Breast epithelium (tissue), 3 donors: ENCODE data around the gene C6orf89.

Experiments used
- POLR2A ChIP-seq: fragments of 450-650 bp; IDR thresholded peaks from one replicate; pipeline ENCODE4 v1.6.1; 2016; ENCODE audit warnings: antibody characterized with exemption, mild to moderate bottlenecking, moderate library complexity
- POLR2AphosphoS5 ChIP-seq, 3 donors: sonication (generic); formaldehyde crosslinking; IDR thresholded peaks; one replicate each; pipeline ENCODE4 v1.6.1; 2017; ENCODE audit warnings: antibody characterized with exemption in 3 of 3
- TF ChIP-seq, protein P1 (sequence below), 3 donors: fragments of 450-650 bp; IDR thresholded peaks; one replicate each; pipeline ENCODE4 v1.5.1; 2016 to 2017; ENCODE audit warnings: antibody characterized with exemption in 3 of 3, mild to moderate bottlenecking in 3 of 3, moderate library complexity in 3 of 3

DNA sequence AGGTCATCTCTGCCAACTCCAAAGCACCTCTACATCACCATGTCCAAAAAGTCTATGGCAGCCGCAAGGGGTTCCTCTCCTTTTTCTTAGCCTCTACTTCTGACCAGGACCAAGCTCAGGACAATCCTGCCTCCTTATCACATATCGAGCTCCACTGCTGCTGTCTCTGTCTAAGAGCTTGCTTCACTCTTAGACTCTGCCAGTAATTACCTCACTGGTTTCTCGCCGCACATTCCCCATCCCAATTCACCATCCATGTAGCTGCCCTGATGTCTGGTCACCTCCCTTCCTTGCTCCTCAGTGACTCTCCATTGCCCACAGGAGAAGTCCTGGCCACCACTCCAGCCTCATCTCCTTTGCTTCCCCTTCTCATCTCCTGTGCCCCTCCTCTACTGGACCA, 44.7 kb downstream of the C6orf89 start:
- TF ChIP-seq, protein P1, sequence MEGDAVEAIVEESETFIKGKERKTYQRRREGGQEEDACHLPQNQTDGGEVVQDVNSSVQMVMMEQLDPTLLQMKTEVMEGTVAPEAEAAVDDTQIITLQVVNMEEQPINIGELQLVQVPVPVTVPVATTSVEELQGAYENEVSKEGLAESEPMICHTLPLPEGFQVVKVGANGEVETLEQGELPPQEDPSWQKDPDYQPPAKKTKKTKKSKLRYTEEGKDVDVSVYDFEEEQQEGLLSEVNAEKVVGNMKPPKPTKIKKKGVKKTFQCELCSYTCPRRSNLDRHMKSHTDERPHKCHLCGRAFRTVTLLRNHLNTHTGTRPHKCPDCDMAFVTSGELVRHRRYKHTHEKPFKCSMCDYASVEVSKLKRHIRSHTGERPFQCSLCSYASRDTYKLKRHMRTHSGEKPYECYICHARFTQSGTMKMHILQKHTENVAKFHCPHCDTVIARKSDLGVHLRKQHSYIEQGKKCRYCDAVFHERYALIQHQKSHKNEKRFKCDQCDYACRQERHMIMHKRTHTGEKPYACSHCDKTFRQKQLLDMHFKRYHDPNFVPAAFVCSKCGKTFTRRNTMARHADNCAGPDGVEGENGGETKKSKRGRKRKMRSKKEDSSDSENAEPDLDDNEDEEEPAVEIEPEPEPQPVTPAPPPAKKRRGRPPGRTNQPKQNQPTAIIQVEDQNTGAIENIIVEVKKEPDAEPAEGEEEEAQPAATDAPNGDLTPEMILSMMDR (IDR thresholded peaks at IDR 0.05) = no peak
- TF ChIP-seq POLR2A (no peak), POLR2AphosphoS5 (IDR thresholded peaks at IDR 0.05) (no peak)
